D721Med (cell line): ENCODE data around the gene NFATC1.

Experiments
- DNase-seq: peaks from one replicate; pipeline ENCODE4 v3.0.0; 2011; ENCODE audit warnings: low spot score; ENCODE audit not compliant: insufficient read length
- FAIRE-seq: peaks from 2 replicates; lab custom pipeline; 2011; peaks lifted over from hg19 to GRCh38; lab: Jason Lieb, UNC
- CTCF ChIP-seq: IDR thresholded peaks from 2 replicates; pipeline ENCODE4 v1.5.1; 2012; ENCODE audit warnings: mild to moderate bottlenecking, control low read depth; ENCODE audit not compliant: insufficient read depth; ENCODE audit errors: missing control alignments

NFATC1 gene

GRCh38 chr18:79367480-79367879 is 28.2 kb upstream of the NFATC1 start:
- DNase-seq (no peak), FAIRE-seq (no peak)
- TF ChIP-seq CTCF, result no peak

GRCh38 chr18:79367989-79368388 is 27.7 kb upstream of the NFATC1 start:
- no peak for DNase-seq
- FAIRE-seq, result no peak
- TF ChIP-seq CTCF, result no peak

- no peak for DNase-seq
- no peak for FAIRE-seq
- TF ChIP-seq CTCF, result no peak
Observed at GRCh38 chr18:79368681-79369080, 27.0 kb upstream of the NFATC1 start.

GRCh38 chr18:79371561-79372121 is 24.1 kb upstream of the NFATC1 start:
- no peak for TF ChIP-seq CTCF
- no peak for FAIRE-seq

GRCh38 chr18:79372461-79372860 is 23.3 kb upstream of the NFATC1 start:
- DNase-seq (no peak), FAIRE-seq (no peak)
- no peak for TF ChIP-seq CTCF

More at GRCh38 chr18:79371561-79372121, 24.1 kb upstream of the NFATC1 start:
- DNase-seq, result no peak

GRCh38 chr18:79372991-79373390 is 22.7 kb upstream of the NFATC1 start:
- no peak for TF ChIP-seq CTCF
- FAIRE-seq, result peak; percentile 56
- no peak for DNase-seq

GRCh38 chr18:79373736-79374135 is 22.0 kb upstream of the NFATC1 start:
- no peak for TF ChIP-seq CTCF
- DNase-seq, result no peak
- FAIRE-seq, result no peak
